ENCODE measurements around the gene C20orf96.

DNA sequence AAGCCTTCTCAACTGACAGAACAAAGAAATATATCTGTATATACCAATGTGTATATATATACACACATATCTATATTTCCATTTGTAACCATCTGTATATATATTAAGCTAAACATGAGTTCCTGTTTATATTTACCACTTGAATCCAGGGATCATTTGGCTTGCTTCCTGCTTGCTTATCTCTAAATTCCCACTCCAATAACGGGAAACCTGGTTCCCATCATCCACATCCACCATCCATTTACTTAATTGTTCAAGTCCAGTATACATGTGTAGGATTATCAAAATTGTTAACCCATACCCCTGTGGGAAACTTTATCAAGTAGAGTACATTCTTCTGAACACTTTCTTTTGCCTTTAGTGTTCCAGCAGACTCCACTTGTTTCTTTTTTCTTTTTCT is 22.3 kb upstream of the C20orf96 start:
- no peak for TF ChIP-seq POLR2A (IDR thresholded peaks at IDR 0.05)
- TF ChIP-seq, protein P1, sequence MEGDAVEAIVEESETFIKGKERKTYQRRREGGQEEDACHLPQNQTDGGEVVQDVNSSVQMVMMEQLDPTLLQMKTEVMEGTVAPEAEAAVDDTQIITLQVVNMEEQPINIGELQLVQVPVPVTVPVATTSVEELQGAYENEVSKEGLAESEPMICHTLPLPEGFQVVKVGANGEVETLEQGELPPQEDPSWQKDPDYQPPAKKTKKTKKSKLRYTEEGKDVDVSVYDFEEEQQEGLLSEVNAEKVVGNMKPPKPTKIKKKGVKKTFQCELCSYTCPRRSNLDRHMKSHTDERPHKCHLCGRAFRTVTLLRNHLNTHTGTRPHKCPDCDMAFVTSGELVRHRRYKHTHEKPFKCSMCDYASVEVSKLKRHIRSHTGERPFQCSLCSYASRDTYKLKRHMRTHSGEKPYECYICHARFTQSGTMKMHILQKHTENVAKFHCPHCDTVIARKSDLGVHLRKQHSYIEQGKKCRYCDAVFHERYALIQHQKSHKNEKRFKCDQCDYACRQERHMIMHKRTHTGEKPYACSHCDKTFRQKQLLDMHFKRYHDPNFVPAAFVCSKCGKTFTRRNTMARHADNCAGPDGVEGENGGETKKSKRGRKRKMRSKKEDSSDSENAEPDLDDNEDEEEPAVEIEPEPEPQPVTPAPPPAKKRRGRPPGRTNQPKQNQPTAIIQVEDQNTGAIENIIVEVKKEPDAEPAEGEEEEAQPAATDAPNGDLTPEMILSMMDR (IDR thresholded peaks at IDR 0.05), result no peak

Measured in adrenal gland (tissue), 5 donors.